Ureter (tissue), 1 donor: ENCODE results near the gene PGGHG. TPM values are rescaled to one million over a fixed set of nuclear protein-coding genes. Genes with fewer than 3 reads are reported as not detected.
"Not testable (repeated sequence)": the region's sequence is repeated elsewhere in the genome, so short reads cannot be mapped to it uniquely, and the experiment has no call there.

Experiments
- DNase-seq: peaks from one replicate; pipeline ENCODE4 v3.0.0-alpha.2; 2020; ENCODE audit warnings: low spot score
- total RNA-seq: library from RNA; stranded (reverse); gene quantifications from one replicate; pipeline ENCODE4 v1.2.4, GENCODE V29; 2023
- donor health status: DM: yes; HTN: yes; CAD: no.

Gene PGGHG
- total RNA-seq, 1 donor from 2014 or later: 45.0 TPM

GRCh38 chr11:297586-298405, 8.9 kb downstream of the PGGHG start:
- DNase-seq: no peak

- DNase-seq: no peak
Measured at GRCh38 chr11:298406-299065, 9.6 kb downstream of the PGGHG start.

GRCh38 chr11:299081-299891, 10.4 kb downstream of the PGGHG start, which contains the start of gene IFITM5:
IFITM5 (minus strand) TSS chr11:299526; CDS start chr11:299490, 36 bp downstream.
- DNase-seq: no peak

- DNase-seq: no peak
Measured at GRCh38 chr11:299951-300735, 11.2 kb downstream of the PGGHG start.

- no peak for DNase-seq
Measured at GRCh38 chr11:303363-303762, 14.4 kb downstream of the PGGHG start.

GRCh38 chr11:304061-304506, 15.2 kb downstream of the PGGHG start:
- DNase-seq: no peak

GRCh38 chr11:304915-305843, 16.3 kb downstream of the PGGHG start:
- no peak for DNase-seq

GRCh38 chr11:305844-306211, 16.9 kb downstream of the PGGHG start:
- DNase-seq: no peak

GRCh38 chr11:306645-307371, 17.9 kb downstream of the PGGHG start:
- no peak for DNase-seq

- peak; percentile 85 for DNase-seq
Measured at GRCh38 chr11:307766-308708, 19.1 kb downstream of the PGGHG start, which contains the start of gene IFITM2. IFITM2 (plus strand) TSS chr11:307816; CDS start chr11:308193, 377 bp downstream.

- not testable (repeated sequence) for DNase-seq
Measured at GRCh38 chr11:308740-309665, 20.1 kb downstream of the PGGHG start.

GRCh38 chr11:309979-310572, 21.1 kb downstream of the PGGHG start:
- DNase-seq: not testable (repeated sequence)

GRCh38 chr11:311013-311748, 22.3 kb downstream of the PGGHG start:
- not testable (repeated sequence) for DNase-seq

- no peak for DNase-seq
Measured at GRCh38 chr11:312092-312816, 23.3 kb downstream of the PGGHG start.

- no peak for DNase-seq
Measured at GRCh38 chr11:313304-313786, 24.4 kb downstream of the PGGHG start.
